Subcutaneous adipose tissue (tissue), 4 donors: ENCODE data around the gene SCYL1. TPM values are rescaled to one million over a fixed set of nuclear protein-coding genes. Genes with fewer than 3 reads are reported as not detected.

Source experiments
- total RNA-seq, 4 donors: library from RNA; depleted of rRNA; stranded (reverse); fragments of >200 nt; gene quantifications; one replicate each; pipeline ENCODE4 v1.1.0, GENCODE V29; 2016
- TF ChIP-seq, protein P1 (sequence below): fragments of 450-650 bp; IDR thresholded peaks from one replicate; pipeline ENCODE4 v1.5.1; 2016; ENCODE audit warnings: low read depth, mild to moderate bottlenecking, control low read depth, antibody characterized with exemption, moderate library complexity

SCYL1 gene
- total RNA-seq, 4 donors from 2014 or later = 63.1 to 85.3 (median 67.0) TPM

DNA sequence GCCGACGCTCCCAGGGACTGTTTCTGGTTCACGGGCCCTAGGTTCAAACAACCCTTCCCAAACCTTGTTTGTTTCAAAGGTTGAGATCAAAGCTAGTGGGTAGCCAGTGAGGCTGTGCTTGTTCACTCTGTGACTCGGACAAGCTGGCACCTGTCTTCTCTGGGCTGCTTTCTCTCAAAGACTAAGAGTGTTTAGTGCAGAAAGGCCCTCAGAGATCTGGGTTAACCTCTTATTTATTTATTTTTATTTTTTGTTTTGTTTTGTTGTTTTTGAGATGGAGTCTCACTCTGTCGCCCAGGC lies 39.0 kb upstream of the SCYL1 start:
- TF ChIP-seq, protein P1, sequence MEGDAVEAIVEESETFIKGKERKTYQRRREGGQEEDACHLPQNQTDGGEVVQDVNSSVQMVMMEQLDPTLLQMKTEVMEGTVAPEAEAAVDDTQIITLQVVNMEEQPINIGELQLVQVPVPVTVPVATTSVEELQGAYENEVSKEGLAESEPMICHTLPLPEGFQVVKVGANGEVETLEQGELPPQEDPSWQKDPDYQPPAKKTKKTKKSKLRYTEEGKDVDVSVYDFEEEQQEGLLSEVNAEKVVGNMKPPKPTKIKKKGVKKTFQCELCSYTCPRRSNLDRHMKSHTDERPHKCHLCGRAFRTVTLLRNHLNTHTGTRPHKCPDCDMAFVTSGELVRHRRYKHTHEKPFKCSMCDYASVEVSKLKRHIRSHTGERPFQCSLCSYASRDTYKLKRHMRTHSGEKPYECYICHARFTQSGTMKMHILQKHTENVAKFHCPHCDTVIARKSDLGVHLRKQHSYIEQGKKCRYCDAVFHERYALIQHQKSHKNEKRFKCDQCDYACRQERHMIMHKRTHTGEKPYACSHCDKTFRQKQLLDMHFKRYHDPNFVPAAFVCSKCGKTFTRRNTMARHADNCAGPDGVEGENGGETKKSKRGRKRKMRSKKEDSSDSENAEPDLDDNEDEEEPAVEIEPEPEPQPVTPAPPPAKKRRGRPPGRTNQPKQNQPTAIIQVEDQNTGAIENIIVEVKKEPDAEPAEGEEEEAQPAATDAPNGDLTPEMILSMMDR = no peak

DNA sequence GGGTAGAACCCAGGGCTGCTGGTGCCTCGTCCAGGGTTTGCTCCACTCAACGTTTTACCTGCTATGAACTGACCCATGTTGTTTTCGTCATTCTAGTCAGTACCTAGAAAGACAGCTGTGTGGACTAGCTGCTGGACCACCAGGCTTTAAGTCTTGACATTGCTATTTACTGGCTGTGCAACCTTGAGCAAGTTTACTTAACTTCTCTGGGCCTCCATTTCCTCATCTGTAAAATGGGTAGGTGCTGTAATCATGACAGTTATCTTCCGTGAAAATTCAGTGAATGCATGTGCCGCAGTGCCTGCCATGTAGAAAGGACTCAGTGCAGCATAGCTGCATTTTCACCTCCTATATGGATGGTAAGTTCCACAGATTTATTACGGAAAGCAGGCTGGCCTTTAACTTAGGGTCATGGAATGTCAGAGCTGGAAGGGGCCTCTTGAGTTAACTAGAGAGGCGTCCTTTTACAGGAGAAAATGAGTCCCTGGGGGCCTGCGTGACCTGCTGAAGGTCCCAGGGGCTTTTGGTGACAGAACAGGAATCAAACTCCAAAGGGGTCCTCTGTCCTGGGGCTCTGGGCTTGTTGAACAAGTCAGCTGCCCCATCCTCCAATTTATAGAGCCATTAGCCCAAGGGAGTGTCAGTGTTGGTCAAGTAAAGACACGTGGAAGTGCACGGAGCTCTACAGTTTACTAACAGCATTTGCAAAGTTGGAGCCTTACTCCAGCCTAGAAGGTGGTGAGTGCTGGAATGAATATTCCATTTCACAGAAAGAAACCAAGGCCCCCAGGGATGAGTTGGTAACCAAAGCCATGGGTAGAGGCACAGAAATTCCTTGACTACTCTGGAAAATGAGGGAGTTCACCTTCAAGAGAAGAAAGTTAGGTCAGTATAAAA lies 38.1 kb upstream of the SCYL1 start:
- TF ChIP-seq, protein P1 = no peak

DNA sequence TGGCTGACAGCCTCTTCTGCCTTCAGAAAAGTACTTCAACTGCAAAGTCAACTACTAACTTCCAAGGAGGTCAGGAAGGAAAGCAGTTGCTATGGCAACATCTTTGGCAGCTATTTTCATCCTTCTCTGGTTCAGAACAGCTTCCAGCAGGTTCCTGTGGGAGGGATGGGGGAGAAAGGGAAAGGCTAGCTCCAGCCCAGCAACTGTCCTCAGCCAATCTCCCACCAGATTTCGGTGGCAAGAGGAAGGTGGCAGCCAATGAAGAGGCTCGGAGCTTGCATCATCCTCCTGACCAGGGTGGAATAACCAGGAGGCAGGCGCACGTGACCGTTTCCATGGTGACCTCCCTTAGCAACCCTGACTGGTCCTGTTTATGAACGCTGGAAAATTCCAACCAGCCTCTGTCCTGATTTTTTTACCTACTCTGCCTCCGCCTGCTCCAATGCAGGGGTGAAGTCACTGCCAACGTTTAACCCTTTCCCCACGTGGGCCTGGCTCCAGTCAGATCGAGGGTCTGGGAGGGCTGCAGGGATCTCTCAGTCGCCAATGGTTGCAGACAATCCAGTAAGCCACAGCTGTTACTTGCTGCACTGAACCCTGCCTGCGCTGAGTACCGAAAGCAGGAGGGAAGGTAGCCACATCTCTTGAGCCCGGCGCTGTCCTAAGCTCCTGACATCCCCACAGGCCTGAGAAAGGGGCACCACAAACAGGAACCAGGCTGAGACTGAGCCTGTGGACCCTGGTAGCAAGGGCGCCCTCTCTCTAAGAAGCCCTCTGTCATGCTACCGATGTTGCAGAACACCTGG lies 37.2 kb upstream of the SCYL1 start:
- TF ChIP-seq, protein P1 = no peak

DNA sequence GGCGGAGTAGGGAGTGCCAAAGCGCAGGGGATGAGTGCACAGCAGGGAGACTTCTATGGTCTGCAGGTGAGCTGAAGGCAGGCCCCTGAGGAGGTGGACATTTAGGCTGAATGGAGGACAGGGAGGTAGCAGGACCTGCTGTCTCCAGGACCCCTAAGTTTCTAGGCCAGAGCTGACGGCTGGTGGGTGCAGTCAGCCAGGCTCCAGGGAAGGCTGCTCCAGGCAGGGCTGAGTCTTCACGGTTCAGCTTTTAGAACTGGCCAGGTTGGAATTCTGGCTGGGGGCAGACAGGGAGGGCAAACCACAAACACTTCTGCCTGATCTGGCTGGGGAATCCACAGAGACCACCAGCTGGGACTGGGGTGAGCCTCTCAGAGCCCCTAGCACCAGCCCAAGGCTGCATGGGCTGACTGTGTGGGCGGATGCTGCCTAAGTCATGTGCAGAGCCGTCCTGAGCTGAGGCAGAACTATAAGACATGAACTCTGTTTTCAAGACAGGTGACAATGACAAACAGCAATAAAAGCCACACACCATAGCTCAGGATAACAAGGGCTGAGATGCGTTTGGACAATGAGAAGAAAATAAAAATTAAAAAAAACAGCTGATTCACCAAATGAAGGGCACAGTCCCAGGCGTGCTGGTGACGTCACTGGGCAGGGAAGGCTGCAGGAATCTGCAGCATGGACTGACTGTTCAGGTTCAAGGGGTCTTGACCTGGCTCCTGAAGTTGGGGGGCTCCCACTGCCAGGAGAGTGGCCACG lies 36.4 kb upstream of the SCYL1 start:
- TF ChIP-seq, protein P1 = no peak

DNA sequence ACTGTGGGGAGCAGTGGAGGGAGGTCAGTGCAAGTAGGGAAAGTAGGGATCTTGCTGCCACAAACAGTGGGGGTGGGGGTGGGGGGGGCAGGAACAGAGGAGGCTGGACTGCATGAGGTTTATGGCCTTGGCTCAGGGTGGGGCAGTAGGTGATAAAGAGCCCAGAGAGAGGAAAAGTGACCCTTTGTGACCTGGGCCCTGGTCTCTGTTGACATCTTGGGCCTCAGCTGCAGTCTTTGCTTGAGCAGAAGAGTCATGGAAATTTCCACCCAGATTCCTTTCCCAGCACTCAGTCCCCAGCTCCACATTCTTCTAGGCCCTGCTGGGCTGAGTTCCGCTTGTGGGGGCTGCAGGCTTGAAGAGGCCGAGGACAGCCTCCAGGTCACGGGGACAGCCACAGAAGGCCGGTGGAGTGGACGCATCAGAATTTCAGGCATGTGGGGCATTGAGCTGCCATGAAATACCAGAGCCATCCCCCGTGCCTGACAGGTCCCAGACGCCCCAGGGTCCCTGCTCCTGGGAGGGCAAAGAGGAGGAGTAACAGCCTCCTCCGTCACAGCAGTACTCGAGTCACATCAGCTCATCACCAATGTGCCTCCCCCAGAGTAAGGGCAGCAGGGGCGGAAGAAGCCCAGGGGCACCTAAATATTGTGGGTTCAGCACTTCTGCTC lies 35.7 kb upstream of the SCYL1 start:
- TF ChIP-seq, protein P1 = no peak

DNA sequence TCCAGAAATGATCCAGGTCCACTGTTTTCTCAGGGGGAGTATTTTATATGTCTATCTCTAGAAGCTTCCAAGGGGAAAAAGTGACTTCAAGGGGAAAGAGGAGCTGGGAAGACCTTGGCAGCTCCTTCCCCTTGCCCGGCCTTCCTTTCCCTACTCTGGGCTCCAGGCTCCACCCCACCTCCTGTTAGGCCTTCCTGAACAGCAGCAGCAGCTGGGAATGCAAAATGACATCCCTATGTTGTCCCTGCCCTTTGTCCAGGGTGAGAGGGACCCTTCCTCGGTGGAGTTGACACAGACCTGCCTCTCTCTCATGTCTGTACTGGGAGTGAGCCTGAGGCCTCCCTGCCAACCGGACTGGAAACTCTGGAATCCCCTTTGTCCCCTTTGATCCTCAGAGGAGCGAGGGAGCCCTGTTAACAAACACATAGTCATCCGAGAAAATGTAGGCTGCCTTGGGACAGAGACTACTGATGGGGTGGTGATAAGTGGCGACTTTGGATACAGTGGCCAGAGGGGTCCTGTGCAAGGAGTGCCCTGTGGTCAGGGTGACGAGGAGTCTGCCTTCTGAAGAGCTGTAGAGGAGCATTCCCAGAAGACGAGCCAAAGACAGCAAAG lies 35.1 kb upstream of the SCYL1 start:
- TF ChIP-seq, protein P1 = no peak
